IPS DF 19.7 (cell line): ENCODE results near the gene ATP9A.
"Not testable (repeated sequence)": the region's sequence is repeated elsewhere in the genome, so short reads cannot be mapped to it uniquely, and the experiment has no call there.

ENCODE experiments used
- DNase-seq: peaks from one replicate; pipeline ENCODE4 v3.0.0-alpha.2; 2013; ENCODE audit warnings: low read depth, low spot score

Gene ATP9A

GRCh38 chr20:51750770-51751388, 17.3 kb downstream of the ATP9A start:
- DNase-seq = no peak

- DNase-seq = no peak
Observed at GRCh38 chr20:51750037-51750769, 18.0 kb downstream of the ATP9A start.

GRCh38 chr20:51749674-51750036, 18.5 kb downstream of the ATP9A start:
- DNase-seq = no peak

GRCh38 chr20:51747182-51747911, 20.8 kb downstream of the ATP9A start:
- DNase-seq = no peak

GRCh38 chr20:51745804-51746203, 22.4 kb downstream of the ATP9A start:
- DNase-seq = no peak

- DNase-seq = no peak
Observed at GRCh38 chr20:51740838-51741237, 27.4 kb downstream of the ATP9A start.

GRCh38 chr20:51740308-51740707, 27.9 kb downstream of the ATP9A start:
- DNase-seq = not testable (repeated sequence)

GRCh38 chr20:51739722-51740249, 28.4 kb downstream of the ATP9A start:
- no peak for DNase-seq

- no peak for DNase-seq
Observed at GRCh38 chr20:51738877-51739447, 29.2 kb downstream of the ATP9A start.

- DNase-seq = not testable (repeated sequence)
Observed at GRCh38 chr20:51738261-51738660, 29.9 kb downstream of the ATP9A start.

- DNase-seq = no peak
Observed at GRCh38 chr20:51736947-51737346, 31.2 kb downstream of the ATP9A start.

GRCh38 chr20:51735728-51736600, 32.2 kb downstream of the ATP9A start:
- no peak for DNase-seq

GRCh38 chr20:51734876-51735720, 33.1 kb downstream of the ATP9A start:
- no peak for DNase-seq

GRCh38 chr20:51733070-51733469, 35.1 kb downstream of the ATP9A start:
- no peak for DNase-seq

- DNase-seq = no peak
Observed at GRCh38 chr20:51732096-51732791, 35.9 kb downstream of the ATP9A start.

GRCh38 chr20:51731731-51732095, 36.5 kb downstream of the ATP9A start:
- DNase-seq = no peak

GRCh38 chr20:51729771-51730170, 38.4 kb downstream of the ATP9A start:
- DNase-seq = no peak

- DNase-seq = no peak
Observed at GRCh38 chr20:51728737-51729136, 39.5 kb downstream of the ATP9A start.

GRCh38 chr20:51727872-51728271, 40.3 kb downstream of the ATP9A start:
- DNase-seq = no peak
